ENCODE results near the gene PREX1. TPM values are rescaled to one million over a fixed set of nuclear protein-coding genes. Genes with fewer than 3 reads are reported as not detected.
"Not testable (repeated sequence)": the region's sequence is repeated elsewhere in the genome, so short reads cannot be mapped to it uniquely, and the experiment has no call there.

Gene PREX1
- total RNA-seq, 2 donors from 2014 or later, result 16.0 to 17.4 TPM

DNA sequence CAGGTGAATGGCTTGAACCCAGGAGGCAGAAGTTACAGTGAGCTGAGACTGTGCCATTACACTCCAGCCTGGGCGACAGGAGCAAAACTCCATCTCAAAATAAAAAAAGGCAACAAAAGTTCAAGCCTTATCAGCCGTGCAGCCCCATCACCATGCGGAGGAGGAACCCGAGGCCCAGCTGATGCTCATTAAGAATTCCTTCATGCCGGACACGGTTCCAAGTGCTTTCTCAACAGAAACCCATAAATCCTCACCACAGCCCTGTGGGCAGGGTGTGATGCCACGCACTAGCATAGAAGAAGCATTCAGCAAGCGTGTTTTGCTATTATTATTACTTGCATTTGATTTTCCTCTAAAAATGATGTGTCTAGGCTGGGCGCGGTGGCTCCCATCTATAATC lies 56.3 kb downstream of the PREX1 start:
- DNase-seq, result no peak
- peak in 1 of 2 donors; percentile 38 for ATAC-seq
- intact Hi-C loops (cut with DNase I), result no loop called here

DNA sequence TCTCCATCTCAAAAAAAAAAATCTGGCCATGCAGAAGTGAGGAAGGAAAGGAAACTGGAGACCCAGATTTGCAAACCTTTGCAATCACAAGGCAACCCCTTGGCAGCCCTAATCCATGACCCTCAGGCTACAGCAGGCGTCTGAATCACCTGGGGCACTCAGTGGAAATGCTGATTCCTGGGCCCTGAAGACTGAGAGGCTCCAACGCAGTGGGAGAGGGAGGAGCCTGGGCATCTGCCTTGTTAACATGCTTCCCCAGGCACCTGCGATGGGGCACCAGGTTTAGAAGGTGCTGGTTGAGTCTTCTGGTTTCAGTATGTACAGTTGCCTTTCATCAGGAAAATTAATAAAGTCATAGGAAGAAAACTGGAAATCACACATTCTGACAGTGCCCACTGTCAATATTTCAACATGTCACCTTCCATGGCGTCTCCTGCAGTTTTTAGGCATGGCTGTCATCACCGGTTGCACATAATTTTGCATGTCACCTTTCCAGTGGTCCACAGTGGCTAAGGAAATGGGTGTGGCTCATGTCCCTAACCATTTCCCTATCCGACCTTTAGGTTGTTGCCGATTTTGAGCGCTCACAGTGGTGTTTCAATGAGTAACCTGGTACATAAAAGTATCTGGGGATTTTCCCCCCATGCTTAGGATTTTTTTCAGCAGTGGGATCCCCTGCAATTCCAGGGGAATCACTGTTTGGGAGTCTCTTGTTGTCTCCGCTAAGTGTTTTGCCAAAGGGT lies 56.9 kb downstream of the PREX1 start:
- DNase-seq, result no peak
- intact Hi-C loops (cut with DNase I), result no loop called here
- no peak for ATAC-seq

DNA sequence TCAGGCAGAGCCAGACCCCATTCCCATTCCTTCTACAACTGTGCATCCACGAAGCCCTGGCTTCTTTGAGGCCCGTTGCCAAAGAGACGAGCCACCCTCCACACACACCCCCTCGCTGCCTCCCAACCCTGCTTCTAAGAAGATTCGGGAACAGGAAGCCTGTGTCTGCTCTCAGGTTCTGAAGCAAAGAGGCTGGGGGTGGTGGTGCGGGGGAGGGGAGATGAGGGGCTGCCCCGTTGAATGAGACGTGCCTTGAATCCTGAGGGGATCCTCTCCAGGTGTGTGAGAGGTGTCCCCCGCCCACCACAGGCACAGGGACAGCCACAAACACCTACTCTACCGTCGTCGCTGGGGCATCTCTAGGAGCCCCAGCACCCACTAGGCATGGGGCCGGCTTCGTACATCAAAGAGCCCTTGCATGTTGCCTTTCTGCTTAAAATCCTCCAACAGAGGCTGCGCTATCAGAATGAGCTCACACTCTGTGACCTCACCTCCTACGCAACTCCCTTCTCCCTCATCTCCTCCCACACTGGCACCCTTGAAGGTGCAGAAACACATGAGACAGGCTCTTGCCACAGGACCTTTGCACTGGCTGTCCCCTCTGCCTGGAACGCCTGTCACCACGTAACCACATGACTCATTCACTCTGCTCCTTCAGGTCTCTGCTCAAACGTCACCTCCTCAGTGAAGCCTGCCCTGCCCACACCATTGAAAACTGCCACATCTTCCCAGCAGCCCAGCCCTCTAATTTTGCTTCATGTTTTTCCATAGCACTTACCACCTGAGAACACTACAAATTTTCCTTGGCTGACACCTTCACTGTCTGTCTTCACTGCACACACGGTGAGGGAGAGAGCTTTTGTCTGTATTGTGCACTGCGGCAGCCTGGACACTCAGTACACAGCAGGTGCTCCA lies 58.5 kb downstream of the PREX1 start:
- ATAC-seq, result peak in 1 of 2 donors; percentile 7
- intact Hi-C loops (cut with DNase I), result loop anchor here in 1 of 2 donors (10.0 kb wide), 1 partner anchor 55 kb away; the partner anchor contains the start of gene PREX1
- DNase-seq, result no peak

DNA sequence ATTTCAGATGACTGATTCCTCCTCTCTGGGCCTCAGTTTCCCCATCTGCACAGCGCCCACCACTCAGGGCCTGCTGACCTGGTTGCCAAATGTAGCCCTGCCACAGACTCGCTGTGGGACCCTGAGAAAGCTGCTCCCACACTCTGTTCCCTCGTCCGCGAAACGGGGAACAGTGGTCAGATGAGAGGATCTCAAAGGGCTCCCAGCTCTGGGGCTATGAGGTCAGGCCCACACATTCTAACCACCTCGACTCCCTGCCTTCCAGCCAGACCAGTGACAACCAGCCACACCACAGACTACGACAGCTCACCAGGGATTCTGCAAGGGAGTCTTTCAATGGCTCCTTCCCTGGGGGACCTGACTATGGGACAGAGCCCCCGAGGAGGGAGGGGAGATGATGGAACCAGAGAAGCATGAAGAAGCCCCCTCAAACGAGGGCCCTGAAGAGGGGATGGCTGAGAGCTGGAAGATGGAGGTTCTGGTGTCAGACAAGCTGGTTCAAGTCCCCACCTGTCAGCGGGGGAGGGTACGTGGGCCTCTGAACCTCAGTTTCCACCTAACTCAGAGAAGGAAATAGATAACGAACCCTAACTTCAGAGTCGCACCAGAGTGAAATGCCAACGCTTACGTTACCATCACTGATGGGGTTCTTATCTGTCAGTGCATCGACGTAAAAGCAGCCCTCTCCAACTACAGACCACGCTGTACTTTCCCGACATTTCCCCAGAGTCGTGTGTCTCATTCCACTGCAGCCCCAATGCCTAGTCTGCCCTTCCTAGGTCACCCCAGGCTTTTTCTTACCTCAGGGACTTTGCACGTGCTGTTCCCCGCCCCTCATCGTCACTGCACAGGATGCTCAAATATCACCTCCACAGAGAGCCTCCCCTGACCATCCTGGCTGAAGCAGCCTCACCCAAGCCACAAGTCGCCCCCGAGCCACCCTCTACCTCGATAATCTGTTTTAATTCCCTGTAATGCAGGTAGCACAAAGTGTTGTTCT lies 60.5 kb downstream of the PREX1 start:
- intact Hi-C loops (cut with DNase I), result loop anchor here in 1 of 2 donors (10.0 kb wide), 1 partner anchor 58 kb away; the partner anchor contains the start of gene PREX1
- DNase-seq, result no peak
- ATAC-seq, result no peak

DNA sequence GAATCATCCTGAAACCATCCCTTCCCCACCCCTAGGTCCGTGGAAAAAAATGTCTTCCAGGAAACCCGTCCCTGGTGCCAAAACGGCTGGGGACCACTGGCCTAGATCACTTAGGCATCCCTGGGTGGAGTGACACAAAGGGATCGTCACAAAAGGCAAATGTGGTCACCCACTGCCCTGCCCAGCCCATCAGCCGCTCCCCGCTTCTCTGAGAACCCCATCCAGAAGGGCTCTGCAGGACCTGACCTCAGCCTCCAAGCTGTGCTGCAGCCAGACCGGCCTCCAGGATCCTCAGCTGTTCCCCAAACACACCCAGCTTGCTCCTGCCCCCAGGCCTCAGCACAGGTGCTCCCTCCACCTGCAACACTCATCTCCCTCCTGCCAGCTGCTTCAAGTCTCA lies 61.6 kb downstream of the PREX1 start:
- intact Hi-C loops (cut with DNase I), result loop anchor here in 1 of 2 donors (10.0 kb wide), 1 partner anchor 59 kb away; the partner anchor contains the start of gene PREX1
- ATAC-seq, result no peak
- no peak for DNase-seq

DNA sequence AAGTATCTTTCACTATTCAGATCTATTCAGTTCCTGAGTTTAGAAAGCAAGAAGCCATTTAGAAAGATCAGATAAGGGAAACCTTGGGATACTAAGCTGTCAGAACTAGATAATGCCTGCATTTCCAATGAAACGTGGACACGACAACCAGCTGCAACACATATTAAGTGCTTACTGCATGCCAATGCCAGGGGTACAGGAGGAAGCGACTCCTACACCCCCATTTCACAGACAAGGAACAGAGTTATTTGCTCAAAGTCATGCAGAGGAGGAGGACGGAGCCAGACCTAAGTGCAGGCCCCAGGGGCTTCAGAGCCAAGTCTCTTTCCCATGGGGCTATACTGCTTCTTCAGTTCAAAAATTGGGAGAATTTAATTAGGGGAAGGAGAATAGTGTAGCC lies 62.4 kb downstream of the PREX1 start:
- intact Hi-C loops (cut with DNase I), result loop anchor here in 1 of 2 donors (10.0 kb wide), 1 partner anchor 59 kb away; the partner anchor contains the start of gene PREX1
- ATAC-seq, result no peak
- DNase-seq, result no peak

DNA sequence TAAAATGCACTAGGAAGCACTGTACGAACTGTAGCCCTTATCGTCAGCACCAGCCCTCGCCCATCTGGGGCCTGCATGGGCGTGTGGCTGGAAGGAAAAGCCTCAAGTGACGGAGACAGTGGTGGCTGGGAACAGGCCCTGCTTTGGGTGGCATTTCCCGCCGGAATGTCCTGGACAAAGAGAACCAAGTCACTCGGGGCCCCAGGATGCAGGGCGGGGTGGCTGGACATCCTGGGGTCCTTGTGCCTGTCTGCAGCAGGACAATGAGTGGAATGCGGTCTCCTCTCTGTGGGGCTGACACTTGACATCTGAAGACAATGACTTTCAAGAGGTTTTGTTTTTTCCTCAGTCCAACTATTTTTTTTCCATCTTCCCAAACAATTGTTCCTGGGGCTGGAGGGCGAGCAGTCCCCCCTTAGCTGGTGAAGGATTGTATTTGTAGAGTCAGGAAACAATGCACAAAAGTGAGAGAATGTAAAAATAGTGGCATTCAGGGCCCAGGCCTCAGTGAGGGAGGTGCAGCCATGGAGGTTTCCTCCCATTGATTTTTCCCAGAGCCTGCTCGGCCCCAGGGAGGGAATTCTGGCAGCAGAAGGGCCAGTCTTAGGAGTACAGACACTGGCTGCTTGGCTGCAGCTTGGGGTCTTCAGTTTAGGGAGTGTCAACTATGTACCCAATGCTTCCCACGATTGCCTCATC lies 64.4 kb downstream of the PREX1 start:
- intact Hi-C loops (cut with DNase I), result loop anchor here in 1 of 2 donors (10.0 kb wide), 1 partner anchor 61 kb away; the partner anchor contains the start of gene PREX1
- DNase-seq (peak; percentile 47), ATAC-seq (peak in 1 of 2 donors; percentile 33)

DNA sequence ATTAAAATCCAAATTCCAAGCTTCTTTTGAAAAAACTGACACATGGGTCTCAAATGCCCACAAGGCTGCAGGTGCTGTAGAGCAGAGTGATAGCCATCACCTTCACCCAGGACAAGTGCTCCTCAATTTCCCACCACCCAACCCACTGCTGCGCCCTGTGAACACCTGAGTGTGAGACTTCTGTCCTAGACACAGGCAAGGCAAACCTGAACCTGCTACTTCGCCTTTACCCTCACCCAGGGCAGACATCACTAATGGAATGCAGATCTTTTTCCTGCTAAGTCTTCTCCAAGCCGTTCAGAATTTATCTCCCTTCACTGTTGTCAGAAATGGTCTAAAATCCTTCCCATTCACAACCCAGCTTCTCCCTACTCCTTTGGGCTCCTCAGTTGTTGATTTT lies 65.9 kb downstream of the PREX1 start:
- intact Hi-C loops (cut with DNase I), result loop anchor here in 1 of 2 donors (10.0 kb wide), 1 partner anchor 63 kb away; the partner anchor contains the start of gene PREX1
- DNase-seq, result no peak
- ATAC-seq, result no peak

DNA sequence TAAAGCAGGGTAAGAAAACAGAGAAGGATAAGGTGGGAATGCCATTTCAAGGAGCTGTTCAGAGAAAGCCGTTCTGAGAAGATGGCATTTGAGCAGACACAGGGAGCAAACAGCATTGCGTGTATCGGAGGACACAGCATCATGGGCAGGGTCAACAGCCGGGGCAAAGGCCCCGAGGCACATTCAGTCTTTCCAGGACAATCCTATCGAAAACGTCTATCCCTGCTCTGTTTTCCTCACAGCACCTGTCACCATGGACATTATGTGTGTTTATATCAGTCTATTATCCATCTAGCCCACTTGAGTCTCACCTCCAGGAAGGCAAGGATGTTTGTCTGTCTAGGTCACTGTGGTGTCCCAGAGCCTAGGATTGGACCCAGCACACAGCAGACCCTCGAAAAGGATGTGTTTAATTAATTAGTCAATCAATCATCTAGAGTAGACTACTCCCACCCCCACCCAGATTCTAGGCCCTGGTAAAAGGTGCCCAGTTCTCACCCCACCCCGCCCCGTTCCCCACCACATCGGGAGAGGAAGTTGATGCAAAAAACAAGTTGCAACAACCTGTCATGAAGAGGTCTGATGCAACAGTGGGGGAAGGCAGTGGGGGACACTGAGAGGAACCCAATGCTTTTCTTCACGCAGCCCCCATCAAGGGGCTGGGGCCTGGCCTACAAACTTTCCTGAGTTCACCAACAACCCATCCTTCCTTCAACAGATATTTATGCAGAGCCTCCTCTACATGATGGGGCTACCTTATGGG lies 66.6 kb downstream of the PREX1 start:
- ATAC-seq, result peak; percentile 35 to 46
- intact Hi-C loops (cut with DNase I), result loop anchor here in 1 of 2 donors (10.0 kb wide), 1 partner anchor 64 kb away; the partner anchor contains the start of gene PREX1
- peak; percentile 47 for DNase-seq

DNA sequence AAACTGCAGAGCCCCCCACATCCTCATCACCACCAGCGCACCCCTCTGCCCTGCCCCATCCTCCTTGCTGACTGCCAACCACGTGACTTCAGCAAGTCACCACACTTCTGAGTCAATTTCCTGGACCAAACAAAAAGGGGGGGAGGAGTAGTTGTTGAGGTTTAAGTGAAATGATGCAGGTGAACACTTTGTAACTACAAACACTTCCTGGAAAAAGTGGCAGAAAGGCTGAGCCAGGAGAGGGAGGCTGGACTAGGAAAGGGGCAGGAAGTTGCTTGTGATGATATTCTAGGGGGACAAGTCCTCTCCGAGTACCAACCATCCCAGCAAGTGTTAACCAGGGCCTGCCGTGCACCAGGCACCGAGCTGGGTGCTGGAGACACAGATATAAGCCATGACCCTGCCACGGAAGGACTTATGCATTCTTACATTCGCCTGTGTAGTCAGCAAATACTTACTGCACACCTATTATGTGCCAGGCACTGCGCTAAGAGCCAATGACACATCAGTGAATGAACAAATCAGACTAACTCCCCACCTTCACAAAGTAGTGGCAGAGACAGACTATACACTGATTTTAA lies 67.3 kb downstream of the PREX1 start:
- DNase-seq (no peak), ATAC-seq (peak; percentile 38 to 61)
- intact Hi-C loops (cut with DNase I), result loop anchor here in 1 of 2 donors (10.0 kb wide), 1 partner anchor 64 kb away; the partner anchor contains the start of gene PREX1

DNA sequence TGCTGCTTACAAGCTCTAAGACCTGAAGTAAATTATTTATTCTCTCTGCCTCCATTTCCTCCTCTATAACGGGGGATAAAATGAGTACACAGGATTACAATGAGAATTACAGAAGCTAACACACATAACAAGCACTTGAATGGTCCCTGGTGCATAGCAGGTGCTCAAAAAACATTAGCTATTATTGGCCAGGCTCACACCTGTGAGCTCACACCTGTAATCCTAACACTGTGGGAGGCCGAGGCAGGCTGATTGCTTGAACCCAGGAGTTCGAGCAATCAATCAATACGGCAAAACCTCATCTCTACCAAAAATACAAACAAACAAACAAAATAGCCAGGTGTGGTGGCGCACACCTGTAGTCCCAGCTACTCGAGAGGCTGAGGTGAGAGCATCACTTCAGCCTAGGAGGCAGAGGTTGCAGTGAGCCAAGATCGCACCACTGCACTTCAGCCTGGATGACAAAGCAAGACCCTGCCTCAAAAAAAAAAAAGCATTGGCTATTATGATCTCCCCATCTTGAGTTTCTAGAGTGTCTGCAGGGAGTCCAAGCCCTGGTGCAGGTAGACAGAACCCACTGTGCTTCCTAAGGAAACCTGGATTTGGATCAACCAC lies 68.1 kb downstream of the PREX1 start:
- intact Hi-C loops (cut with DNase I), result loop anchor here in 1 of 2 donors (10.0 kb wide), 1 partner anchor 65 kb away; the partner anchor contains the start of gene PREX1
- DNase-seq (no peak), ATAC-seq (no peak)

DNA sequence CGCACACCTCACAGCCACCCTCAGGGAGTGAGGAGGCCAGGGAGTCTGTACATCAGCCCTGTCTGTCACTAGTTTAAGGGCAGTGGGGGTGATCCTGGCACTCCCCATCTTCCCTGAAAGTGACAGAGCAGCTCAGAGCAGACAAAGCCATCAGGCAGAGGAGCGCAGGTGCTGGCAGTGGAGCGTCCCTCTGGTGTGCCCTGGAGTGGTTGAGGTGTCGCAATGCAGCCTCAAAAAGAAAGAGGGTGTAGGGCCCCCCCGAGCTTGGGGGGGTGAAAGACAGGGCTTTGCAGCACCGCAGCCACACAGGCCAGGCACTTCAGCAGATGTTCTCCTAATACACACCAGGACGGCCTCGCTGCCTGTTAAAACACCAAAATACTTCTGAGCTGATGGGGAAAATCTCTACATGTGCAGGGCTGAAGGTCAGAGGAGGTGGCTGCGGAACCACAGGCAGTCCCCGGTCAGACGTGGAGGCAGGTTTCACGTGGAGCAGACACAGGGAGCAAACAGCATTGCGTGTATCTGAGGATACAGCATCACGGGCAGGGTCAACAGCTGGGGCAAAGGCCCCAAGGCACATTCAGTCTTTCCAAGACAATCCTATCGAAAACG lies 69.5 kb downstream of the PREX1 start:
- intact Hi-C loops (cut with DNase I), result no loop called here
- no peak for ATAC-seq
- DNase-seq, result no peak

DNA sequence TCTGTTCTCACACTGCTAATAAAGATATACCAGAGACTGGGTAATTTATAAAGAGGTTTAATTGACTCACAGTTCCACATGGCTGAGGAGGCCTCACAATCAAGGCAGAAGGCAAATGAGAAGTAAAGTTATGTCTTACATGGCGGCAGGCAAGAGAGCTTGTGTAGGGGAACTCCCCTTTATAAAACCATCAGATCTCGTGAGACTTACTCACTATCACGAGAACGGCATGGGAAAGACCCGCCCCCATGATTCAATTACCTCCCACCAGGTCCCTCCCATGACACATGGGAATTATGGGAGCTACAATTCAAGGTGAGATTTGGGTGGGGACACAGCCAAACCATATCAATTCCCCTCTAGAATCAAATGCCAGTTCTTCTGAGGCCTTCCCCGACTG lies 71.0 kb downstream of the PREX1 start:
- DNase-seq; ATAC-seq; intact Hi-C loops (cut with DNase I): not testable (repeated sequence)

DNA sequence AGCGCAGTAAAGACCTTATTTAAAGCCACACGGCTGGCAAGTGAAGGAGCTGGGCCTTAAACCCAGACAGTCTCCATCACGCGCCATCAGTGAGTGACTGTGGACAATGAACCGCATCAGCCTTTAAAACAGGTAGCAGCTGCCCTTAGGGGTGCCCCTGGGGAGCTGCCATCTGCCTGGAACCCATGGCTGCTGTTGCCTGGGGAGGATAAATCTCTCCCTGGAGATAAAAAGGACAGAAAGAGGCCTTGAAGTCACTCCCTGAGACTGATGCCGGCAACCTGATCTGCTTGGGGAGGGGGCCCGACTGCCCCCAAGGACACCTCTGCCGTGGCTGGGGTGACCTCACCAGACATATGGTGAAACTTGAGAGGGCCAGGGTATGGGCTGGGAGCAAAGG lies 73.5 kb downstream of the PREX1 start:
- intact Hi-C loops (cut with DNase I), result no loop called here
- ATAC-seq (no peak), DNase-seq (no peak)

DNA sequence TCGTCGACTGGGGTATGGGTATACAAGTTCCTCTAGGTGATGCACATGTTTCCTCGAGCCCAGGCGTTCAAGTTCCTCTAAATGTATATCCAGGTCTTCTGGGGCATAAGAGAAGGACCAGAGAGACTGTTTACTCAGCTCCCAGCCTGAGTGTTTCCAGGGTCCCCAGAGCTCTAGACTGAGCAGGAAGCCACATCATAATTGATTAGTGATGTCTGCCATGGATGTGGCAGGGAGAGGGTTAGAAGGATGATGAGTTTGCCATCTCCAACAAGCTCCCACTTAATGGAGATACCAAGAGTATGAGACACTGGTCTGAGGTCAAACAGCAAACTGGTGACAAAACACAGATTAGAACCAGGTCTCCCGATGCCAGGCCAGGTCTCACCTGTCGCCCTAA lies 74.8 kb downstream of the PREX1 start:
- DNase-seq, result no peak
- intact Hi-C loops (cut with DNase I), result no loop called here
- ATAC-seq, result no peak

DNA sequence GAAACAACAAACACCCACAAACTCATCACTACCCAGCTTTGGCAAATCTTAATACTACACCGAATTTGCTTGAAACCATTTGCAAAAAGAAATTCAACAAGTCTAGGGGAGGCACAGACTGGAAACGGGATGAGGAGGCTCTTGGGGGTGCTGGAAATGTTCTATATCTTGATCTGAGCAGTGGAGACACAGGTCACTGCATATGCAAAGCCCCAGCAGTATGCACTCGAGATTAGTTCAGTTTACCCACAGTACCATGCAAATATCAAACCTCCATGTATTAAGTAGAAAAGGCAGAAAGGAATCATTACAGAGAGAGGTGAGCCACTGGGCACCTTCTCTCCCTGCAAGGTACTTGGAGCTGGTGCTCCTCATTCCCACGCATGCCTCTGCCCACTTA lies 75.9 kb downstream of the PREX1 start:
- DNase-seq (no peak), ATAC-seq (no peak)
- intact Hi-C loops (cut with DNase I), result no loop called here
